ENCODE data around the gene FLNA.

- TF ChIP-seq POLR2AphosphoS5 (IDR thresholded peaks at IDR 0.05) (peak; percentile 91), CTCF (IDR thresholded peaks at IDR 0.05) (no peak), POLR2A (IDR thresholded peaks at IDR 0.05) (peak; percentile 95)
Observed at GRCh38 chrX:154371017-154371788, 3.2 kb downstream of the FLNA start.
